GM18870 (cell line): ENCODE data around the gene ITGB3.
"Not testable (repeated sequence)": the region's sequence is repeated elsewhere in the genome, so short reads cannot be mapped to it uniquely, and the experiment has no call there.

Experiments used
- ATAC-seq: cut with Tn5 transposase; IDR thresholded peaks from one replicate; pipeline ENCODE4 v1.9.1; 2021; ENCODE audit warnings: moderate library complexity; ENCODE audit not compliant: unreplicated experiment

Gene ITGB3

GRCh38 chr17:47253541-47254402 is at the start of gene ITGB3:
ITGB3 (plus strand) TSS chr17:47253827; CDS start chr17:47253862, 35 bp downstream.
- ATAC-seq = no peak

DNA sequence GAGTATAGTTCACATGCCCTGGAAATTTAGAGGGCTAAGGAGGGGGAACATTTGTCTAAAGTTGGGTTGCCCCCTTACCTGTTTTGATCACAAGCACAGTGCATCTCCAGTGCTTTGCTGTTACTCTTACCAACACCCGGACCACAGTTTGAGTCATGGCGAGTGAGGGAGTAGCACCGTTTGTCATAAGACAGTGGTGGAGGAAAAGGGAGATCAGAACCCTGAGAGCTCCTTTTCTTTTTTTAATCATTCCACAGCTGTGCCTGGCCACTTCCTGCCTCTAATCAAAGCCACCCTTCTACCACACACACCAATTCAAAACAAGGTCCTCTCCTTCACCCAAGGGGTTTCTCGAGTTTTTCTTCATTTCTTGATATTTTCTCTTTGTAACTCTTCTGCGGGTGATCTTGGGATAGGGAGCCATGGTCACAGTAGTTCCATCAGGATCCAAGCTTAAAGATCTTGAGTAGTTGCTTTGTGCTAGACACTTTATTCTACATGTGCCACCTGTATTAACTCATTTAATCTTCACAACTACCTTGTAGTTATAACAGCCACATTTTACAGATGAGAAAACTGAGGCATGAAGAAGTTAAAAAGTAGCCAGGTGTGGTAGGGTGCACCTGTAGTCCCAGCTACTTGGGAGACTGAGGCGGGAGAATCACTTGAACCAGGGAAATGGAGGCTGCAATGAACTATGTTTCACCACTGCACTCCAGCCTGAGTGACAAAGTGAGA is 49.5 kb upstream of the ITGB3 start:
- ATAC-seq = no peak

- ATAC-seq = peak; percentile 44
Measured at GRCh38 chr17:47204722-47205418, 48.8 kb upstream of the ITGB3 start.

GRCh38 chr17:47205419-47205963 is 48.1 kb upstream of the ITGB3 start:
- peak; percentile 36 for ATAC-seq

GRCh38 chr17:47207143-47208067 is 46.2 kb upstream of the ITGB3 start:
- ATAC-seq = no peak

GRCh38 chr17:47208744-47209488 is 44.7 kb upstream of the ITGB3 start, which contains the start of gene MYL4:
MYL4 (plus strand) TSS chr17:47209348; CDS start chr17:47209423, 75 bp downstream.
- ATAC-seq = no peak

- ATAC-seq = no peak
Measured at GRCh38 chr17:47209499-47209898, 44.1 kb upstream of the ITGB3 start.

DNA sequence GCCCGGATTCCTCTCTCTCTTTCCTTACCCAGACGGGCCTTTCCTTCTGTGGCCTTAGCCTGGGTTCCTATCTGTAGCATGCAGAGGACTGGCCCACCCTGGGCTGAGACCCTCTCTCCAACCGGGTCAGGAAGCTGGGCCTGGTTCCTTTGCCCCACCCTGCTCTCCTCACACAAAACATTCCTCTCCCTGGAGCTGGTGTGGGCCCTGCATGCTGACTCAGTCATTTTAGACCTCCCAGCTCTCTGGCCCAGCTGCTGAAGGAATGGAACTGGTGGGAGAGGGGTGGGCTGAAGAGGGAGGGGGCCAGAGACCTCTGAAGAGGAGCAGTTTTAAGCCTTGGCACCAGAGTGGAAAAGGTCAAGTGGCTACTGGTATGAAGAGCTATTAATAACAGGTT is 43.5 kb upstream of the ITGB3 start:
- ATAC-seq = no peak

GRCh38 chr17:47210779-47211178 is 42.8 kb upstream of the ITGB3 start:
- ATAC-seq = no peak

- ATAC-seq = no peak
Measured at GRCh38 chr17:47212458-47212857, 41.2 kb upstream of the ITGB3 start.

GRCh38 chr17:47213540-47213939 is 40.1 kb upstream of the ITGB3 start:
- no peak for ATAC-seq

- ATAC-seq = no peak
Measured at GRCh38 chr17:47214931-47215330, 38.7 kb upstream of the ITGB3 start.

- ATAC-seq = not testable (repeated sequence)
Measured at GRCh38 chr17:47216821-47217220, 36.8 kb upstream of the ITGB3 start.

GRCh38 chr17:47217279-47217678 is 36.3 kb upstream of the ITGB3 start:
- not testable (repeated sequence) for ATAC-seq

DNA sequence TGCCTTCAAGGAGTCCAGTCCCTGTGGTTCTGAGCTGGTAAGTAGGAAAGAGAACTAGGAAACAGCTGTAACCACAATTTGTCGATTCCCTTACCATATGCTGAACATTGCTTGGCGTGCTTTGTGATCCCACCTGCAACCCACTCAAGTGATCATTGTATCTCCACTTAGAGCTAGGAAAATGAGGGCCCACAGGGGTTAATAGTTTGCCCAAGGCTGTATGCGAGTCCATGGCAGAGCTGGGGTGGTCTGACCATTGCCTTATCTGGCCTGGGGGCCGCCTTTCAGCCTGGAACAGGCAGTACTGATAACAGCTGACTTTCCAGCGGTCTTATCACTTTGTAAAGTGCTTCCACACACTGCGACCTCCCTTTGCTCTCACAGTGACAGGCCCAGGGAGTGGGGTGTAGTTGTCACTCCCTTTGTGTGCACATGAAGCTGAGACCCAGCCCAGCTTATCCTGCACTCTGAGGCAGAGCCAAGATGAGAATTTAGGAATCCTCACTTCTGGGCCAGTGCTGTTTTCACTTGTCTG is 34.7 kb upstream of the ITGB3 start:
- ATAC-seq = no peak

- ATAC-seq = no peak
Measured at GRCh38 chr17:47219621-47220475, 33.8 kb upstream of the ITGB3 start.

- ATAC-seq = no peak
Measured at GRCh38 chr17:47220531-47220999, 33.1 kb upstream of the ITGB3 start.

- ATAC-seq = no peak
Measured at GRCh38 chr17:47221154-47221553, 32.5 kb upstream of the ITGB3 start.
